ENCODE data around the gene RETREG1. TPM values are rescaled to one million over a fixed set of nuclear protein-coding genes. Genes with fewer than 3 reads are reported as not detected.

Gene RETREG1
- total and polyA plus RNA-seq, 2 donors (not counting 3 experiments of a cell fraction or from before 2014, with no cell fraction given) = 0.46 TPM; not detected in 1

- peaks cover 3% of the 10 kb centered on the region for H3K4me1 ChIP-seq (ENCODE audit: control insufficient read depth, extremely low read depth, insufficient read depth, low read length)
These were observed 859 bp downstream of the RETREG1 start for GRCh38 chr5:16615741-16616535.

GRCh38 chr5:16612007-16612406 lies 4.8 kb downstream of the RETREG1 start:
- CTCF ChIA-PET = no interaction called here
- no peak for TF ChIP-seq JUN (IDR thresholded peaks at IDR 0.05; ENCODE audit: borderline replicate concordance, insufficient read depth, insufficient read length, low read depth)
- TF ChIP-seq POLR2A (IDR thresholded peaks at IDR 0.05; ENCODE audit: low read depth, low read length) = no peak
- no peak for TF ChIP-seq EZH2 (IDR thresholded peaks at IDR 0.05; ENCODE audit: borderline replicate concordance, low read depth, low read length, severe bottlenecking)
- no peak for TF ChIP-seq FOS (IDR thresholded peaks at IDR 0.05; ENCODE audit: borderline replicate concordance, insufficient read depth, low read length)
- TF ChIP-seq CTCF (IDR thresholded peaks at IDR 0.05; ENCODE audit: extremely low read depth in 1 of 2, insufficient read depth in 1 of 2, low read depth in 1 of 2, low read length in 2 of 2) = no peak
- TF ChIP-seq MAX (IDR thresholded peaks at IDR 0.05; ENCODE audit: insufficient read depth, insufficient read length) = no peak
- no peak for TF ChIP-seq GATA2 (IDR thresholded peaks at IDR 0.05; ENCODE audit: insufficient read depth, insufficient read length, low read depth, low read length)
- no peak for TF ChIP-seq MYC (IDR thresholded peaks at IDR 0.05; ENCODE audit: low read depth, low read length)
- no peak for TF ChIP-seq POLR2AphosphoS5 (IDR thresholded peaks at IDR 0.05; ENCODE audit: insufficient read depth, low read depth, low read length)
- Histone ChIP-seq H3K4me3 (replicated peaks in 1 of 3; ENCODE audit: insufficient read depth in 1 of 3, low read depth in 1 of 3, low read length in 3 of 3) (no peak overlapping the region), H3K9me3 (replicated peaks; ENCODE audit: control insufficient read depth, insufficient read depth, low read length) (no peaks in the 10 kb centered on the region), H3K27me3 (ENCODE audit: control insufficient read depth in 2 of 2, insufficient read depth in 2 of 2, low read length in 2 of 2) (peaks cover 11 to 13% of the 10 kb centered on the region in 2 experiments), H3K27ac (ENCODE audit: insufficient read depth, low read depth, low read length) (no peak overlapping the region), H3K9me1 (replicated peaks; ENCODE audit: control insufficient read depth, extremely low read depth, insufficient read depth, low read length) (no peaks in the 10 kb centered on the region), H3K79me2 (ENCODE audit: control insufficient read depth, insufficient read depth, low read length) (no peaks in the 10 kb centered on the region), H2AFZ (ENCODE audit: low read depth, low read length) (no peak overlapping the region), H4K20me1 (replicated peaks; ENCODE audit: control insufficient read depth, extremely low read depth, insufficient read depth, low read length) (no peaks in the 10 kb centered on the region), H3K36me3 (ENCODE audit: control insufficient read depth in 2 of 2, extremely low read depth in 1 of 2, insufficient read depth in 2 of 2, low read length in 2 of 2) (no peaks in the 10 kb centered on the region), H3K4me2 (ENCODE audit: insufficient read depth, low read length) (no peak overlapping the region), H3K4me1 (ENCODE audit: control insufficient read depth, extremely low read depth, insufficient read depth, low read length) (peaks cover under 1% of the 10 kb centered on the region), H3K9ac (replicated peaks; ENCODE audit: extremely low read depth, insufficient read depth, low read length) (no peak overlapping the region)
- DNase-seq (ENCODE audit: low read depth, low spot score) (no peak), FAIRE-seq (no peak)
- POLR2A ChIA-PET = no interaction called here
- intact Hi-C loops (cut with micrococcal nuclease) = no loop called here
- no TSS peak for BruUV-seq (replicated peaks)
- dilution Hi-C loops (cut with MboI; ENCODE audit: extremely low pct_ligation_motif_present, low sequenced_read_pairs) = no loop called here

More at GRCh38 chr5:16615741-16616535, 859 bp downstream of the RETREG1 start:
- DNase-seq (ENCODE audit: low read depth, low spot score) (no peak), FAIRE-seq (no peak)
- POLR2A ChIA-PET = no interaction called here
- dilution Hi-C loops (cut with MboI; ENCODE audit: extremely low pct_ligation_motif_present, low sequenced_read_pairs) (no loop called here), intact Hi-C loops (cut with micrococcal nuclease) (no loop called here)
- H3K9me1 ChIP-seq (replicated peaks; ENCODE audit: control insufficient read depth, extremely low read depth, insufficient read depth, low read length) = no peaks in the 10 kb centered on the region
- no peaks in the 10 kb centered on the region for H4K20me1 ChIP-seq (replicated peaks; ENCODE audit: control insufficient read depth, extremely low read depth, insufficient read depth, low read length)
- no TSS peak for BruUV-seq (replicated peaks)
- H2AFZ ChIP-seq (ENCODE audit: low read depth, low read length) = peak overlapping the region; percentile 81
- H3K27me3 ChIP-seq (ENCODE audit: control insufficient read depth in 2 of 2, insufficient read depth in 2 of 2, low read length in 2 of 2) = peaks cover 23 to 29% of the 10 kb centered on the region in 2 experiments
- H3K36me3 ChIP-seq (ENCODE audit: control insufficient read depth in 2 of 2, extremely low read depth in 1 of 2, insufficient read depth in 2 of 2, low read length in 2 of 2) = no peaks in the 10 kb centered on the region
- CTCF ChIA-PET = no interaction called here
- no peaks in the 10 kb centered on the region for H3K9me3 ChIP-seq (replicated peaks; ENCODE audit: control insufficient read depth, insufficient read depth, low read length)
- TF ChIP-seq MYC (IDR thresholded peaks at IDR 0.05; ENCODE audit: low read depth, low read length) (no peak), MAX (IDR thresholded peaks at IDR 0.05; ENCODE audit: insufficient read depth, insufficient read length) (no peak), POLR2A (IDR thresholded peaks at IDR 0.05; ENCODE audit: low read depth, low read length) (no peak), JUN (IDR thresholded peaks at IDR 0.05; ENCODE audit: borderline replicate concordance, insufficient read depth, insufficient read length, low read depth) (no peak), EZH2 (IDR thresholded peaks at IDR 0.05; ENCODE audit: borderline replicate concordance, low read depth, low read length, severe bottlenecking) (no peak), POLR2AphosphoS5 (IDR thresholded peaks at IDR 0.05; ENCODE audit: insufficient read depth, low read depth, low read length) (no peak)
- peak overlapping the region; percentile 65 for H3K4me2 ChIP-seq (ENCODE audit: insufficient read depth, low read length)
- no peaks in the 10 kb centered on the region for H3K79me2 ChIP-seq (ENCODE audit: control insufficient read depth, insufficient read depth, low read length)
- H3K9ac ChIP-seq (replicated peaks; ENCODE audit: extremely low read depth, insufficient read depth, low read length) = no peak overlapping the region
- H3K4me3 ChIP-seq (replicated peaks in 1 of 3; ENCODE audit: insufficient read depth in 1 of 3, low read depth in 1 of 3, low read length in 3 of 3) = peak overlapping the region in 1 of 3 experiments; percentile 45
- H3K27ac ChIP-seq (ENCODE audit: insufficient read depth, low read depth, low read length) = no peak overlapping the region
